Fibroblast of gingiva (primary cell): ENCODE measurements around the gene SPATA20.

Experiments used
- DNase-seq: peaks from one replicate; pipeline ENCODE4 v3.0.0-alpha.2; 2011; ENCODE audit warnings: low read depth

SPATA20 gene

GRCh38 chr17:50601823-50602375 lies 54.9 kb downstream of the SPATA20 start:
- no peak for DNase-seq

GRCh38 chr17:50602836-50603235 lies 55.9 kb downstream of the SPATA20 start:
- no peak for DNase-seq

GRCh38 chr17:50603340-50603739 lies 56.4 kb downstream of the SPATA20 start:
- DNase-seq = no peak

GRCh38 chr17:50604513-50604912 lies 57.5 kb downstream of the SPATA20 start:
- no peak for DNase-seq

GRCh38 chr17:50605429-50605828 lies 58.5 kb downstream of the SPATA20 start:
- no peak for DNase-seq
